ENCODE data around the gene CNR2. TPM values are rescaled to one million over a fixed set of nuclear protein-coding genes. Genes with fewer than 3 reads are reported as not detected.

CNR2 gene
- total RNA-seq, 1 donor from 2014 or later: not detected

Other genes with a start within 250 kb of the CNR2 start
- gene RPL11, start 221.6 kb downstream of the CNR2 start, total RNA-seq: 932 and 942 TPM in 2 replicates
- 51.8 and 56.7 TPM in 2 replicates for gene ELOA, start 169.9 kb downstream of the CNR2 start, total RNA-seq
- gene PITHD1, start 134.9 kb downstream of the CNR2 start, total RNA-seq: 33.6 and 37.6 TPM in 2 replicates
- gene LYPLA2, start 122.2 kb downstream of the CNR2 start, total RNA-seq: 163 and 235 TPM in 2 replicates
- gene GALE, start 112.6 kb downstream of the CNR2 start, total RNA-seq: 158 and 164 TPM in 2 replicates
- gene HMGCL, start 87.9 kb downstream of the CNR2 start, total RNA-seq: 52.4 and 65.6 TPM in 2 replicates
- gene FUCA1, start 45.1 kb downstream of the CNR2 start, total RNA-seq: 37.6 and 40.7 TPM in 2 replicates
- gene PNRC2, start 46.5 kb upstream of the CNR2 start, total RNA-seq: 95.9 and 102 TPM in 2 replicates
- 74.3 and 83.7 TPM in 2 replicates for gene SRSF10, start 67.0 kb upstream of the CNR2 start, total RNA-seq
- 7.9 and 8.1 TPM in 2 replicates for gene MYOM3, start 198.8 kb upstream of the CNR2 start, total RNA-seq
- 0.07 and 0.21 TPM in 2 replicates for gene IL22RA1, start 229.8 kb upstream of the CNR2 start, total RNA-seq